ENCODE results near the gene GSTT2.

DNA sequence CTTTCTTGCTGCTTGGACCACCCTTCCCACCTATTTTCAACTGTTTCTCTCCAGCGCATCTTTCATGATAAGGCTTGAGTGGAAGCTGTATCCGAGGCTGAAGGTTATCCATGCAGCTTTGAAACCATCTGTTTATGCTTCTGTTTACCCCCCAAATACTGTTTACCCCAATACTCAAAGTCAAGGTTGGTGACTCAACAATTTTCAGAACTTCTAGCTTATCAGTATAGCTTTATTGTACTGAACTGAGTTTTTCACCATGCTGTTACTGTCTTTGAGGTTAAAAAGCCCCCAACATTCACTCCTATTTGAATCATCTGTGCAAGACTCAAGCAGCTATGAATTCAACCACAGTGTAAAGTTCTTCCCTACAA is 30.1 kb downstream of the GSTT2 start:
- TF ChIP-seq, protein P1, sequence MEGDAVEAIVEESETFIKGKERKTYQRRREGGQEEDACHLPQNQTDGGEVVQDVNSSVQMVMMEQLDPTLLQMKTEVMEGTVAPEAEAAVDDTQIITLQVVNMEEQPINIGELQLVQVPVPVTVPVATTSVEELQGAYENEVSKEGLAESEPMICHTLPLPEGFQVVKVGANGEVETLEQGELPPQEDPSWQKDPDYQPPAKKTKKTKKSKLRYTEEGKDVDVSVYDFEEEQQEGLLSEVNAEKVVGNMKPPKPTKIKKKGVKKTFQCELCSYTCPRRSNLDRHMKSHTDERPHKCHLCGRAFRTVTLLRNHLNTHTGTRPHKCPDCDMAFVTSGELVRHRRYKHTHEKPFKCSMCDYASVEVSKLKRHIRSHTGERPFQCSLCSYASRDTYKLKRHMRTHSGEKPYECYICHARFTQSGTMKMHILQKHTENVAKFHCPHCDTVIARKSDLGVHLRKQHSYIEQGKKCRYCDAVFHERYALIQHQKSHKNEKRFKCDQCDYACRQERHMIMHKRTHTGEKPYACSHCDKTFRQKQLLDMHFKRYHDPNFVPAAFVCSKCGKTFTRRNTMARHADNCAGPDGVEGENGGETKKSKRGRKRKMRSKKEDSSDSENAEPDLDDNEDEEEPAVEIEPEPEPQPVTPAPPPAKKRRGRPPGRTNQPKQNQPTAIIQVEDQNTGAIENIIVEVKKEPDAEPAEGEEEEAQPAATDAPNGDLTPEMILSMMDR (IDR thresholded peaks at IDR 0.05) = no peak
- no peak for TF ChIP-seq POLR2A (IDR thresholded peaks at IDR 0.05)

Data from adrenal gland (tissue), 5 donors.